Measurements from ENCODE around the gene SLC8B1. TPM values are rescaled to one million over a fixed set of nuclear protein-coding genes. Genes with fewer than 3 reads are reported as not detected.

The SLC8B1 gene
- polyA plus RNA-seq, 3 donors, result 21.6 to 46.0 (median 32.4) TPM

DNA sequence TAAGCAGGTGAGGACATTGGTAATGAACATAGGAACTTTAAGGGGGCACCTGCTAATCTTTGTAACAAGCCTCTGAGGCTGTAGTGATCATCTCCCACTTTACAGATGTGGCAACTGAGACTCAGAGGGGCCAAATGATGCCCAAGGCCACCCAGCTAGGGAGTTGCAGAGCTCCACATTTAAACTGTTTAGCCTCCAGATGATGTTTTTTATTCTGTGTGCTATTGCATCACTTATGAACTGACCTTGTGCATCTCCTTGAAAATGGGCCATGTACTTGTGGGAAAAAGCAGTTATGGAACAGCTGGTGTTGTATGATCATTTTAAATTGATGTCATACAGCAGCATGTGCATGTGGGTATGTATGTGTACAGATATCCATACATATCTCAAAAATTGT, 72.2 kb downstream of the SLC8B1 start:
- Histone ChIP-seq H3K79me2 (ENCODE audit: insufficient read depth, low read length) (peaks cover 14% of the 10 kb centered on the region), H3K4me2 (replicated peaks; ENCODE audit: extremely low read depth, low read length, poor library complexity, severe bottlenecking) (no peak overlapping the region), H3K4me3 (replicated peaks in 1 of 3; ENCODE audit: low read depth in 2 of 3, low read length in 3 of 3) (no peak overlapping the region), H3K4me1 (ENCODE audit: control insufficient read depth in 1 of 2, insufficient read depth in 2 of 2, low read length in 2 of 2) (peaks cover 36 to 38% of the 10 kb centered on the region in 2 donors), H3K9ac (ENCODE audit: insufficient read depth, low read length, poor library complexity, severe bottlenecking) (no peak overlapping the region), H3K27ac (ENCODE audit: low read depth in 1 of 2, low read length in 2 of 2) (peak overlapping the region; percentile 59 to 77), H3K36me3 (replicated peaks in 1 of 2; ENCODE audit: control insufficient read depth in 1 of 2, insufficient read depth in 2 of 2, low read length in 2 of 2) (peaks cover 36 to 56% of the 10 kb centered on the region in 2 donors), H3K27me3 (ENCODE audit: control insufficient read depth in 2 of 2, insufficient read depth in 2 of 2, low read length in 2 of 2) (no peaks in the 10 kb centered on the region), H4K20me1 (ENCODE audit: insufficient read depth, low read length) (peaks cover 4% of the 10 kb centered on the region), H2AFZ (ENCODE audit: insufficient read depth, low read depth, low read length, poor library complexity, severe bottlenecking) (no peak overlapping the region), H3K9me3 (replicated peaks in 1 of 2; ENCODE audit: control insufficient read depth in 1 of 2, insufficient read depth in 1 of 2, low read length in 2 of 2) (no peaks in the 10 kb centered on the region)
- DNase-seq, result no peak
- Mint-ChIP-seq H3K27me3 (ENCODE audit: low read depth in 3 of 3) (no peaks in the 10 kb centered on the region), H3K9me3 (no peaks in the 10 kb centered on the region), H3K4me3 (no peak overlapping the region), H3K4me1 (peaks cover 44% of the 10 kb centered on the region), H3K36me3 (peaks cover 44 to 70% of the 10 kb centered on the region in 2 donors), H3K27ac (peak overlapping the region in 6 of 7 donors; percentile 59 to 85 (median 78))
- intact Hi-C loops (cut with micrococcal nuclease), result no loop called here
- TF ChIP-seq, protein P1, sequence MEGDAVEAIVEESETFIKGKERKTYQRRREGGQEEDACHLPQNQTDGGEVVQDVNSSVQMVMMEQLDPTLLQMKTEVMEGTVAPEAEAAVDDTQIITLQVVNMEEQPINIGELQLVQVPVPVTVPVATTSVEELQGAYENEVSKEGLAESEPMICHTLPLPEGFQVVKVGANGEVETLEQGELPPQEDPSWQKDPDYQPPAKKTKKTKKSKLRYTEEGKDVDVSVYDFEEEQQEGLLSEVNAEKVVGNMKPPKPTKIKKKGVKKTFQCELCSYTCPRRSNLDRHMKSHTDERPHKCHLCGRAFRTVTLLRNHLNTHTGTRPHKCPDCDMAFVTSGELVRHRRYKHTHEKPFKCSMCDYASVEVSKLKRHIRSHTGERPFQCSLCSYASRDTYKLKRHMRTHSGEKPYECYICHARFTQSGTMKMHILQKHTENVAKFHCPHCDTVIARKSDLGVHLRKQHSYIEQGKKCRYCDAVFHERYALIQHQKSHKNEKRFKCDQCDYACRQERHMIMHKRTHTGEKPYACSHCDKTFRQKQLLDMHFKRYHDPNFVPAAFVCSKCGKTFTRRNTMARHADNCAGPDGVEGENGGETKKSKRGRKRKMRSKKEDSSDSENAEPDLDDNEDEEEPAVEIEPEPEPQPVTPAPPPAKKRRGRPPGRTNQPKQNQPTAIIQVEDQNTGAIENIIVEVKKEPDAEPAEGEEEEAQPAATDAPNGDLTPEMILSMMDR (IDR thresholded peaks at IDR 0.05), result no peak

DNA sequence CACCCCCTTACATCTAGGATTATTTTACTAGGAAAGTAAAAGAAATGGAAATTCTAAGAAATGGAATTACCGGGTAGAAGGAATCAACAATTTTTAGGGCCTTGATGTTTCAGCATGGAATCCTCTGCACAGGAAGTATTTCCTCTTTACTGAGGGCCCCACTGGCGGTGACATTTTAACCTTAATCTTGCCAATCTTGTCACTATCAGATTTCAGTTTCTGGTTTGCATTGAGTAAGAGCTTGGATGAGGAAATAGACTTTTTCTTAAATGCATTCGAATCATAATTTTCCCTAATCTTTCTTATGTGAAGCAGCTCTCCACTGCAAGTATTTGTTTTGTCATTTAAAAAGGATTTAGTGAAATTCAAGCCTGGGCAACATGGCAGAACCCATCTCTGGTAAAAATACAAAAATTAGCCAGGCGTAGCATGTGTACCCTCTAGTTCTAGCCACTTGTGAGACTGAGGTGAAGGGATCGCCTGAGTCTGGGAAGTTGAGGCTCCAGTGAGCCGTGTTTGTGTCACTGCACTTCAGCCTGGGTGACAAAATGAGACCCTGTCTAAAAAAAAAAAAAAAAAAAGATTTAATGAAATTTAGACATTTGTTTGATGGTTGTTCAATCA, 73.0 kb downstream of the SLC8B1 start:
- Mint-ChIP-seq H3K4me1 (peaks cover 44% of the 10 kb centered on the region), H3K9me3 (no peaks in the 10 kb centered on the region), H3K36me3 (peaks cover 37 to 69% of the 10 kb centered on the region in 2 donors), H3K4me3 (no peak overlapping the region), H3K27ac (peak overlapping the region; percentile 59 to 85 (median 78)), H3K27me3 (ENCODE audit: low read depth in 3 of 3) (no peaks in the 10 kb centered on the region)
- Histone ChIP-seq H4K20me1 (ENCODE audit: insufficient read depth, low read length) (peaks cover 4% of the 10 kb centered on the region), H3K4me1 (ENCODE audit: control insufficient read depth in 1 of 2, insufficient read depth in 2 of 2, low read length in 2 of 2) (peaks cover 36 to 38% of the 10 kb centered on the region in 2 donors), H3K9me3 (replicated peaks in 1 of 2; ENCODE audit: control insufficient read depth in 1 of 2, insufficient read depth in 1 of 2, low read length in 2 of 2) (no peaks in the 10 kb centered on the region), H3K27me3 (ENCODE audit: control insufficient read depth in 2 of 2, insufficient read depth in 2 of 2, low read length in 2 of 2) (no peaks in the 10 kb centered on the region), H3K4me3 (replicated peaks in 1 of 3; ENCODE audit: low read depth in 2 of 3, low read length in 3 of 3) (peak overlapping the region in 1 of 3 experiments; percentile 32), H3K27ac (ENCODE audit: low read depth in 1 of 2, low read length in 2 of 2) (peak overlapping the region; percentile 59 to 77), H2AFZ (ENCODE audit: insufficient read depth, low read depth, low read length, poor library complexity, severe bottlenecking) (no peak overlapping the region), H3K4me2 (replicated peaks; ENCODE audit: extremely low read depth, low read length, poor library complexity, severe bottlenecking) (peak overlapping the region; percentile 54), H3K9ac (ENCODE audit: insufficient read depth, low read length, poor library complexity, severe bottlenecking) (no peak overlapping the region), H3K36me3 (replicated peaks in 1 of 2; ENCODE audit: control insufficient read depth in 1 of 2, insufficient read depth in 2 of 2, low read length in 2 of 2) (peaks cover 29 to 55% of the 10 kb centered on the region in 2 donors), H3K79me2 (ENCODE audit: insufficient read depth, low read length) (peaks cover 14% of the 10 kb centered on the region)
- peak; percentile 54 to 70 (median 68) for DNase-seq
- 71% methylated on average over 2 of the region's 6 CpGs for WGBS (ENCODE audit: insufficient coverage)
- intact Hi-C loops (cut with micrococcal nuclease), result no loop called here
- TF ChIP-seq, protein P1 (IDR thresholded peaks at IDR 0.05), result no peak
